HG03108 (cell line): ENCODE measurements around the gene RPS6KA1.
"Not testable (repeated sequence)": the region's sequence is repeated elsewhere in the genome, so short reads cannot be mapped to it uniquely, and the experiment has no call there.

Source experiments
- ATAC-seq: cut with Tn5 transposase; IDR thresholded peaks from one replicate; pipeline ENCODE4 v1.9.1; 2021; ENCODE audit warnings: moderate library complexity; ENCODE audit not compliant: unreplicated experiment

Gene RPS6KA1

DNA sequence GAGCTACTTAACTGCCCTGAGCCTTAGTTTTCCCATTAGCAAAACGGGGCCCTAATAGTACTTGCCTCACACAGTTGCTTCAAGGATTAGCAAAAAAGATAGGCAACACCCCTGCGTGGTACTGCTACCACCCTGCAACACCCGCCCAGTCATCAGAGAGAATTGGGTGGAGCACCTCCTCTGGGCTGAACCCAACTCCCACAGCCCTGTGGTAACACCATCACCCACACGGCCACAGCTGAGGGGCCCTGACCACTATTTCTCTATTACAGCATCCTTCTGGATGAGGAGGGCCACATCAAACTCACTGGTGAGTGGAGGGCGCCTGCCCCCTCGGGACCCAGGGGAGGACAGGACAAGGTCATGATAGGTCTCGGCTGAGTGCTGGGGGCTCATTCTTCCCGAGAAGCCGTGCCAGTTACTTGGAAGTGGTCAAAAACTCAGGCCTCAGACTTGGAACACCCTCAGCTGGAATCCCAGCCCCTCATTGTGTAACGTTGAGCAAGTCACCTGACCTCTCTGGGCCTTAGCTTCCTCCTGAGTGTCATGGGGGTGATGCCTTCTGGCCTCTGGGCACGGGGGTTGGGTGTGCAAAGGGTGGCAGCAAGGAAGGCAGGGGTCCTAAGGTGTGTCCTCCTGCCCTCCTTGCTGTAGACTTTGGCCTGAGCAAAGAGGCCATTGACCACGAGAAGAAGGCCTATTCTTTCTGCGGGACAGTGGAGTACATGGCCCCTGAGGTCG is 24.6 kb downstream of the RPS6KA1 start:
- ATAC-seq, result no peak

DNA sequence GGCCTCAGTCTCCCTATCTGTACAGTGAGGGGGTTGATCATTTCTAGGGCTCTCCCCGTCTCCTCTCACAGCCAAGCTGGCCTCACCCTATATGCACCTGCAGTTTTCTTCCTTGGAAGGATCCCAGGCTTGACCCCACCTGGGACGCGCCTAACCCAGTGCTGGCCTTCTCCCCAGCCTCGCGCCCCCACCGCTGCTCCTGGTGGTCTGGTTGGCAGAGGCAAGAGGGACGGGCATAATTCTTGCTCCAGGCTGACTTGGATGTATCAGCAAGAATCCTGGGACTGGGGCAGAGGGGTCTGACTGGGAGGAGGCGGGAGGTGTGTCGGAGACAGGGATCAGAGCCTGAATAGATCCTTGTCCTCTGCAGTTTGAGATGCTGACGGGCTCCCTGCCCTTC is 25.2 kb downstream of the RPS6KA1 start:
- ATAC-seq, result no peak

DNA sequence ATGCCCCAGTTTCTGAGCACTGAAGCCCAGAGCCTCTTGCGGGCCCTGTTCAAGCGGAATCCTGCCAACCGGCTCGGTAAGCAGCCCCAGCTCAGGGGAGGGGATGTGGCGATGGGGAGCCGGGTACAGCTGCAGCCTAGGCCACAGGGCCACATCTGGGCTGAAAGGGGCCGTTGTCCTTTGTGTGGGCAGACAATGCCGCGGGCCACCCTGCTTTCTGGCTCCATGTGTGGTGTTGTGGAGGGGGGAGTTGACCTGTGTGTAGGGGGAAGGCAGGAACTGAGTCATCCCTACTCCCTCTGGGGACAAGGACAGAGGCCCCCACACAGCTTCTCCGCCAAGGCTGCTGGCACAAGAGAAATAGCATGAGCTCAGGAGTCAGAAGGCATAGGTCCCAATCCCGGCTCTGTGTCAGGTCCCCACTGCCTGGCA is 26.0 kb downstream of the RPS6KA1 start:
- ATAC-seq, result no peak

DNA sequence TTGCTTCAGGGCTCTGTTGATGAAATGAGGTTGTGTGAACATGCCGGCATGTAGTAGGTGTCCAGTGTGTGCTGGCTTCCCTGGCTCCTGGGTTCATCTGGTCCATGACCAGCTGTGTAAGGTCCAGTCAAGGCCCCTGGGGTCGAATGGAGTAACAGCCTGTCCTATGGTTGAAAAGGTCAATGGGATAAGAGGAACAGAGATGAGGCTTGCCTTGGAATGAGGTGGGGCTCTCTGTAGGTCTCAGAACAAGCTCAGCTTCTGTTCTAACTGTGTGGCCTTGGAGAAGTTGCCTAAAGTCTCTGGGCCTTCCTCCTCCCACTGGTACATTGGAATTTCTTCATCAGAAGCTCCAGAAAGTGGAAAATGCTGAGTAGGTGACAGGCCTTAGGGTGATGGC is 26.6 kb downstream of the RPS6KA1 start:
- no peak for ATAC-seq

DNA sequence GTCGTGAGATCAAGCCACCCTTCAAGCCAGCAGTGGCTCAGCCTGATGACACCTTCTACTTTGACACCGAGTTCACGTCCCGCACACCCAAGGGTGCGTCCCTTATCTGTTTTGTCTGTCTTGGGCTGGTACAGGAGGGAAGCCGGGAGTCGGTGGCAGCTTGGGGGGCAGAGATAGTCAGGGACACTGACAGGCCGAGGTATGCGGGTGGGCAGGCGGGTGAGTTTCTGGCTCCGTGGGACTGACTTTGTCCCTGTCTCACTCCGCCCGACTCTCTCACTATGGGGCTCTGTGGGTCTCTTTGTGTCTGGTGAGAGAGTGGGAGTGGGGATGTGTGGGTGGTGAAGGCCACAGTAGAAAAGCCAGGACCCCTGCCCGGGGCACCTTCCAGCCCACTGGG is 27.4 kb downstream of the RPS6KA1 start:
- no peak for ATAC-seq

DNA sequence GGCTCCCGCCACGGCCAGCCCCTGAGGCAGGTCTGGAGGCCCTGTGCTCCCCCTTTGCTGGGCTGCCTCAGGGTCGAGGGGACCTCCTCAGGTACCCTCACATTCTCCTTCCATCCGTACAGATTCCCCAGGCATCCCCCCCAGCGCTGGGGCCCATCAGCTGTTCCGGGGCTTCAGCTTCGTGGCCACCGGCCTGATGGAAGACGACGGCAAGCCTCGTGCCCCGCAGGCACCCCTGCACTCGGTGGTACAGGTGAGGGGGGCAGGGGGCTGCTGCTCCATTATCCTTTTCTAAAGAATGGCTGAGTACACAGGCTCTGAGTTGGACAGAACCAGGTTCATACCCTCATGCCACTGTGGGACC is 29.1 kb downstream of the RPS6KA1 start:
- no peak for ATAC-seq

DNA sequence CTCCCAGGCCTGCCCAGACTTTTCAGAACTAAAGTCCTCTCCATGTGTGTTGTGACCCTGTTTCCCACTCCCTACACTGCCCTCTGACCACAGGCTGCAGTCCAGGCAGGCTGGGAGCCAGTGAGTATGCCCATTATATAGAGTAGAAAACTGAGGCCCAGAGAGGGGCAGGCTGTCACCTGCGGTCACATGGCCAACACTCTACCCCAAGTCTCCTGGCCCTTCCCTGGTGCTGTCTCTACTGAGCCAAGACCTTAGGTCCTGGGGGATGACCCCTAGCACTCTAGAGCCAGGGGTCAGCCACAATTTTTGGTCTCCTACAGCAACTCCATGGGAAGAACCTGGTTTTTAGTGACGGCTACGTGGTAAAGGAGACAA is 30.8 kb downstream of the RPS6KA1 start:
- no peak for ATAC-seq

DNA sequence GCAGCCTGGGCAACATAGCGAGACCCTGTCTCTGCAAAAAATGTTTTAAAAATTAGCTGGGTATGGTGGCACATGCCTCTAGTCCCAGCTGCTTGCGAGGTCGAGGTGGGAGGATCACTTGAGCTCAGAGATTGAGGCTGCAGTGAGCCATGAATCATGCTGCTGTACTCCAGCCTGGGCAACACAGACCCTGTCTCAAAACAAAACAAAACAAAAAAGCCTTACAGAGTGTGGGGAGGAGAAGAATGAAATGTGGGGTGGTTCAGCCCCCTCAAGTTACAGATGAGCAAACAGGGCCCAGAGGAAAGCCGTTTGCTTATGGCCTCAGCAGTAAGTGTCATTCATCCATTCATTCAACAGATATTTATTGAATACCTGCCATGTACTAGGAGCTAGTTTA is 40.7 kb downstream of the RPS6KA1 start:
- no peak for ATAC-seq

DNA sequence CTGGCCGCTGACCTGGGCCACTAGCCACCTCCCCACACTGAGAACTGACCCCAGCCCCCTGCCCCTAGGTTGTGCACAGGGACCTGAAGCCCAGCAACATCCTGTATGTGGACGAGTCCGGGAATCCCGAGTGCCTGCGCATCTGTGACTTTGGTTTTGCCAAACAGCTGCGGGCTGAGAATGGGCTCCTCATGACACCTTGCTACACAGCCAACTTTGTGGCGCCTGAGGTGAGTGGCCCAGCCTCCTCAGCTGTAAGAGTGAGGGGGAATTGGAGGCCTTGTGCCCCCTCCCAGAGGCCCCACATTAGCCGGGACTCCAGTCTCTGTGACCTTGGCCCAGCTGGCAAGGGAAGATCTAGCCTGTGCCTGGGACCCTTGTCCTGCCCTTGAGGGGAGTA is 41.8 kb downstream of the RPS6KA1 start:
- ATAC-seq, result no peak

DNA sequence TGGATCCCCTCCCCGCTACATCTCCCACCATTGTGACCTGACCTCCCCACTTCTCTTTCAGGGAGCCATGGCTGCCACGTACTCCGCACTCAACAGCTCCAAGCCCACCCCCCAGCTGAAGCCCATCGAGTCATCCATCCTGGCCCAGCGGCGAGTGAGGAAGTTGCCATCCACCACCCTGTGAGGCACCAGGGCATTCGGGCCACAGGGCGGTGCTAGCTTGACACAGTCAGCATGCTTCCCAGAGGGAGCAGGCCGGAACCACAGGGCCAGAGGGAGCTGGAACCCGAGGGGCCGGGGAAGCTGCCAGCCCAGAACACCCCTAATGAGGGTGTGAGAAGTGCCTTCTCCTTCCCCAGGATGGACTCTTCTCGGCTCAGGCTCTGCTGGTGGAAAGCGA is 44.5 kb downstream of the RPS6KA1 start:
- ATAC-seq, result no peak

DNA sequence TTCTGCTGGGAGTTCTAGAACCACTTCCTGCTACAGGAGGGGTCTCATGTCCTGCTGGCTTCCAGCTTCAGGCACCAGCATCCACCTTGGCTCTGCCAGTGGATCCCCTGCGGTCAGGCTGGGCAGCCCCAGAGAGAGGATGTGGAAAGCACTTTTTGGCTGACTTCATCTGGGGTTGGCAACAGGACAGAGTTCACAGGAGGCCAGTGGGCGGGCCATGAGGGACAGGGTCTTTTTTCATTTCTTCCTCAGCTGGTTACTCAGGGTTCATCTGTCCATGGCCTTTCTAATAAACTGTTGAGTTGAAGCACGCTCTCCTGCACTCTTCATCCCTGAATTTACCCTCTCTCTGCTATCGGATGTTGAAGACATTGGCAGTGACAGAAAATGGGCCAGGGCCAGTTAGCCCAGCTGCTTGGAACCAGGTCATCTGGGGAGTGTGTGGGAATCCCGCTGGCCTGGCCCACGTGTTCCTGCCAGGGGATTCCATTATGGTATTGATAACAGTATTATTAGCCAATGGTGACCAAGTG is 45.2 kb downstream of the RPS6KA1 start:
- ATAC-seq, result no peak

DNA sequence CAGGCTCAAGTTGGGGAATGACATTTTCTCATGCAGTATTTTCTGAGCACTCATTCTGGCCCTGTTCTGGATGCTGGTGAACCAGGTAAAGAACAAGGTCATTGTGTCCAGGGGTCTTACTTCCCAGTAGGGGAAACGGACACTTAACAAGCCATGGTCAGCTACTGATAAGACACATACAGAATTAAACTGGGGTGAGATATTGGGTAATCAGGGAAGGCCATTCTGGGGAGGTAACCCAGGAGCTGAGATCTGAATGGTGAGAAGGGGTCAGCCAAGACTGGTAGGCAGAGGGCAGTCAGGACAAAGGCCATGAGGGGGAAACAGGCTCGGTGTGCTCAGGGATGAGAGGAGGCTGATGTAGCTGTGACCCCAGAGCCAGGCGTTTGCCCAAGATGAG is 45.8 kb downstream of the RPS6KA1 start:
- ATAC-seq, result no peak

DNA sequence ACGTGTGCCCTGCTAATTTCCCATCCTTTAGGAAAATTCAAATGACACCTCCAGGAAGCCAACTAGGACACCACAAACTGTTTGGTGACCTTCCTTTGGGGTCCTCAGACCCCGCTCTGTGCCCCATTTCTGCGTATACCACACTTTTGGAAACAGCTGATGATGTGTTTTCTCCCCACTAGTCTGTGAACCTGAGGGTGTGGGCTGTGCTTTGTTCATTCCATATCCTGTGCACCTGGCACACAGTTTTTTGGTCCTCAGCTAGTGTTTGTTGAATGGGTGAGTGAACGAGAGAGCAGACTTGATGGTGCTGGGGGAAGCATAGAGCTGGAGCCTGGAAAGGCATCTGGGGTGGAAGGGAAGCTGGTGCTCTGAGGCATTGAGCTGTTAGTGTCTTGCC is 48.6 kb downstream of the RPS6KA1 start:
- no peak for ATAC-seq

DNA sequence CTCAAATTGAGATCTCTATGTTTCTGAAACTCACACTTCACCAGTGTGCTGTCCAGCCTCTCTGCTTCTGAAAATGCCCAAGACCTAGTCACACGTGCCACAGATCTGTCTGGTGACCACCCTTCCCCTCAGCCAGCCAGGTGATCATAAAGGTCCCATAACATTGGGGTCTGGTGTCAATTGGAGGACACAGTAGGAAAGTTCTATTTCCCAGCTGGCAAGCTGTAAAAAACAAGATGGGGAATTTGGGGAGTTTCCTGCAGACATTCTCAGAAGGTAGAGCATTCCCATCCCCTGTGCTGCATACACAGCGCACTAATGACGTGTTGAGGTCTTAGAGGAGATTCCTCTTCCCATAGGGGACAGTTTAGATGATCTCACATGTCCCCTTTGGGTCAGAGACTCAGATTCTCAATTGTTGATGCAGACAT is 50.1 kb downstream of the RPS6KA1 start:
- ATAC-seq, result no peak

DNA sequence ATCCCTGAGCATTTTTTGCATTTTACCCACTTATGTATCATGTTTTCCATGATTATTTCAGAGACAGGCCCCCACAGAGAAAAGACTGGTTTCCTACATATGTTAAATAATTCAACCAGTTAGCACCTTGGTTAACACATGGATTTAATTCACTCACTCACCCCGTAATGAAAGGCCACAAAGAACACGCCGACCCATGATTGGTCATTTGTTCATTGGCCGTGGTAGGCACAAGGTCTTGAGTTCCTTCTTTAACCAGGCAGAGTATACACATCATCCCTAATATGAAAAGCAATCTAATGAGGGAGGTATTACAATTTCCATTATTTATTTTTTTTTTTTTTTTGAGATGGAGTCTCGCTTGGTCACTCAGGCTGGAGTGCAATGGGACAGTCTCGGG is 50.6 kb downstream of the RPS6KA1 start:
- ATAC-seq, result no peak

DNA sequence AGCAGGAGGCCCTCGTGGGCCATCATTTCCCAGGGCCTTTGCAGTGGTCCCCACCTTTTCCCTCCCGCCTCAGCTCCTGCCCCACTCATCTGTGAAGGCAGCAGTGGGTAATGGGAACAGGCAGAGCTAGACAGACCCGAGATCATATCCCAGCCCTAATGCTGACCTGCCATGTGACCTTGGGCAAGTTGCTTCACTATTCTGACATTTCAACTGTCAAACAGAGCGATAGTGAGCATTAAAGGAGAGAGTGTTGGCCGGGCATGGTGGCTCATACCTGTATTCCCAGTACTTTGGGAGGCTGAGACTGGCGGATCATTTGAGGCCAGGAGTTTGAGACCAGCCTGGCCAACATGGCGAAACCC is 51.7 kb downstream of the RPS6KA1 start:
- ATAC-seq, result no peak

DNA sequence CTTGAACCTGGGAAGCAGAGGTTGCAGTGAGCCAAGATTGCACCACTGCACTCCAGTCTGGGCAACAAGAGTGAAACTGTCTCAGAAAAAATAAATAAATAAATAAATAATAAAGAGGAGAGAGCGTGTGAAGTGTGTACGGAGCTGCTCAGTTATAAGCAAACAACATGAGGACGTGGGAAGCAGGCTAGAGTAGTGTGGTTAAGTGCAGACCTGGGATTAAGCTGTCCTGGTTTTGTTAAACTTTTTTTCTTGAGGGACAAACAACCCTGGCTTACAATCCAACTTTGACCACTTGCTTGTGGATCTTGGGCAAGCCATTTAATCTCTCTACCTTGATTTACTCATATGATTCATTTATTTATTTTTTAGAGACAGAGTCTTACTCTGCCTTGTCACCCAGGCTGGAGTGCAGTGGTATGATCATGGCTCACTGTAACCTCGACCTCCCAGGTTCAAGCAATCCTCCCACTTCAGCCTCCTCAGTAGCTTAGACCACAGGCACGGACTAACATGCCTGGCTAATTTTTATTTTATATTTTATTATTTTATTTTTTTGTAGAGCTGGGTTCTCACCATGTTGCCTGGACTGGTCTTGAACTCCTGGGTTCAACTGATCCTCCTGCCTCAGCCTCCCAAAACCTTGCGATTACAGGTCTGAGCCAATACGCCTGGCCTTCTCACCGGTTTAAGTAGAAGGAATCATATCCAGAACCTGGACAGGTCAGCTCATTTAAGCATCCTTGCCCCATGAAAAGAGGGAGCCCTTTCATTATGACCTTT is 52.7 kb downstream of the RPS6KA1 start:
- no peak for ATAC-seq

DNA sequence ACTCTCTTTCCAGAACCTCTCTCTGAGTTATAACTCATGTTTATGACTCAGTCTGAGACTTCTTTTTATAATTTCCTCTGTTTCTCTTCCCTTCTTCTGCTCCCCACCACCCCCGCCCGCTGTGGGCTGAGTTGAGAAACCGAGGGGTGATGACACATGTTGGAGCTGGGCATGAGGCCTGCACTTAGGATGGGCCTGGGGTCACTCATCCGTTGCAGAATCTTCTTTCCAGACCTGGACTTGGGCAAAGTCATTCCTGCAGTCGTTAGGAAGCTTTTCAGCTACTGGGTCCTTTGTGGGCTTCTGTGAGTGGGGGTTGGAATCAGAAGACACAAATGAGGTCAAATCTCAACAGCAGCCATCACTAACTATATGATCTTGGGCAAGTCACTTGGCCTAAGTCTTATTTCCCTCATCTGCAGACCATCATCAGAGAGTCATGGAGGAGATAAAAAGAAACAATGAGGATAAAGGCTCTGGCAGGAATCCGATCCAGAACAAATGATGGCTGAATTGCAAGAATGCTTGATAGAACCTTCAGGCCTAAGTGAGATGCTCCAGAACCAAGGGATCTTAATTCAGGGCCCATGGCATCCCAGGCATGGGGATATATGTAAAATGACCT is 53.4 kb downstream of the RPS6KA1 start:
- peak; percentile 50 for ATAC-seq

DNA sequence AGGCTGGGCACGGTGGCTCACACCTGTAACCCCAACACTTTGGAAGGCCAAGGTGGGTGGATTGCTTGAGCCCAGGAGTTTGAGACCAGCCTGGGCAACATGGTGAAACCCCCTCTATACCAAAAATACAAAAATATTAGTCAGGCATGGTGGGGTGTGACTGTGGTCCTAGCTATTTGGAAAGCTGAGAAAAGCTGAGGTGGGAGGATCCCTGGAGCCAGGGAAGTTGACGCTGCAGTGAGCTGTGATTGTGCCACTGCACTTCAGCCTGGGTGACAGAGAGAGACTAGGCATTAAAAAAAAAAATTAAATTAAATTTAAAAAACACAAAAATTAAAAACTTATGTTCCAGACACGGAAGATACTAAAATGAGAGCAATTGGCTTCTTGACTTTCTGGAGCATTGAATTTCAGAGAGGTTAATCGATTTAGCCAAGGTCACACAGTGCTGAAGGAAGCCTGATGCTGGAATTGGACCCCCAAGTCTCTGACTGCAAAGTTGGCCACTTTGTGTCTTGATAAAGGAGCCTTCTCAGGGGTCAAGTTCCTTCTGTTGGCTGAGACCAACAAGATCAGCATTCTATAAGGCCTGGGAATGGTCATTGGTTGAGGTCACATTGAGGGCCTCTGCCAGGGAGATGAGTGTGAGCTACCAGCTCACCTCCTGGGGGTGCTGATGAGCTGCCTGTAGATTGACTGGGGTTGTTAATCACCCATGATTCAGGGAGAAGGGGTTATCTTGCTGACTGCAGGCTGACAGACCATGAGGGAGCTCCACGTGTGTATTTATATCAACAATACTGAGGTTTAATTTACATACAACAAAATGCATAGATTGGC is 54.3 kb downstream of the RPS6KA1 start:
- ATAC-seq, result no peak

DNA sequence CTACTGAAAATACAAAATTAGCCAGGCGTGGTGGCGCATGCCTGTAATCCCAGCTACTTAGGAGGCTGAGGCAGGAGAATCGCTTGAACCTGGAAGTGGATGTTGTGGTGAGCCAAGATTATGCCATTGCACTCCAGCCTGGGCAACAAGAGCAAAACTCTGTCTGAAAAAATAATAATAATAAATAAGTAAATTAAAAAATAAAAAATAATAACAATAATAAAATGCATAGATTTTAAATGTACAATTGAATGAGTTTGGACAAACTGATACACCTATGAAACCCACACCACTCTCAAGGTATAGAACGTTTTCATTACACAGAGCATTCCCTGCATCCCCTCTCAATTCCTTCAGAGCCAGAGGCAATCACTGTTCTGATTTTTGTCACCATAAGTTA is 55.0 kb downstream of the RPS6KA1 start:
- not testable (repeated sequence) for ATAC-seq

DNA sequence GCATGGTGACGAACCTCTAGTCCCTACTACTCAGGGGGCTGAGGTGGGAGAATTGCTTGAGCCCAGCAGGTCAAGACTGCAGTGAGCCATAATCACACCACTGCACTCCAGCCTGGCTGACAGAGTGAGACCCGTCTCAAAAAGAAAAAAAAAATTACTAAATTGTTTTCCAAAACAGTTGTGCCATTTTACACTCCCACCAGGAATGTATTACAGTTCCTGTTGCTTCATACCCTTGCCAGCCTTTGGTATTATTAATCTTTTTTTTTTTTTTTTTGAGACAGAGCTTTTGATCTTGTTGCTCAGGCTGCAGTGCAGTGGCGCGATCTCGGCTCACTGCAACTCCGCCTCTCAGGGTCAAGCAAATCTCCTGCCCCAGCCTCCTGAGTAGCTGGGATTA is 55.9 kb downstream of the RPS6KA1 start:
- ATAC-seq, result no peak
